Measurements from ENCODE around the gene LRP5.

GRCh38 chr11:68406324-68407313 is 94.2 kb downstream of the LRP5 start:
- TF ChIP-seq POLR2A (IDR thresholded peaks at IDR 0.05) (no peak), CTCF (IDR thresholded peaks at IDR 0.05) (no peak)

All from vagina (tissue), 2 donors.